HepG2 (cell line): ENCODE results near the gene CCER1. TPM values are rescaled to one million over a fixed set of nuclear protein-coding genes. Genes with fewer than 3 reads are reported as not detected.

ENCODE experiments used
- ATAC-seq: fragments of 200-7000 bp; cut with Tn5 transposase; 3 replicates; pipeline ENCODE4 v1.9.1; 2020; ENCODE audit warnings: mild to moderate bottlenecking, moderate library complexity
- BruUV-seq: library from RNA; stranded (reverse); fragments of 400-500 nt; replicated peaks from 2 replicates; lab custom pipeline; 2021; lab: Mats Ljungman, UMichigan
- CTCF ChIA-PET: fragments of 300-600 bp; formaldehyde crosslinking; extraction: SDS; loops from one replicate; lab custom pipeline; 2021; ENCODE audit warnings: low total read pairs, inconsistent platforms, low intra/inter-chr PET ratio; lab: Yijun Ruan, JAX
- POLR2A ChIA-PET: fragments of 350-600 bp; sonication (Branson Sonifier 250); formaldehyde crosslinking; loops from one replicate; lab custom pipeline; 2020; ENCODE audit warnings: antibody characterized with exemption, inconsistent platforms; lab: Yijun Ruan, JAX
- DNase-seq: peaks from one replicate; pipeline ENCODE4 v3.0.0-alpha.2; 2015; ENCODE audit warnings: low spot score
- FAIRE-seq: peaks from 3 replicates; lab custom pipeline; 2011; peaks lifted over from hg19 to GRCh38; lab: Jason Lieb, UNC
- H2AFZ ChIP-seq: one replicate; pipeline ENCODE4 v1.6.1; 2011; ENCODE audit warnings: low read length, inconsistent platforms
- H3K27ac ChIP-seq: fragments of 300-600 bp; 3 replicates; pipeline ENCODE4 v1.8.0; 2011; ENCODE audit warnings: mixed run types, mild to moderate bottlenecking, mixed read lengths, low read length, inconsistent platforms; ENCODE audit not compliant: insufficient read depth; ENCODE audit errors: extremely low read length
- H3K27me3 ChIP-seq, 2 experiments: fragments of 200-600 bp in 1 of 2; 2 replicates in 1 of 2; 3 replicates in 1 of 2; pipeline versions ENCODE4 v1.6.0 to v1.8.0; 2011; ENCODE audit warnings: low read length in 2 of 2, mild to moderate bottlenecking in 2 of 2, moderate library complexity in 2 of 2, inconsistent platforms in 1 of 2; ENCODE audit not compliant: insufficient read depth in 2 of 2, control insufficient read depth in 1 of 2
- H3K36me3 ChIP-seq, 2 experiments: fragments of 200-600 bp in 1 of 2; replicated peaks in 1 of 2; 2 replicates in 1 of 2; 3 replicates in 1 of 2; pipeline versions ENCODE4 v1.5.1 to v1.8.0; 2011; ENCODE audit warnings: low read length in 2 of 2, inconsistent platforms in 1 of 2; ENCODE audit not compliant: insufficient read depth in 2 of 2, control insufficient read depth in 1 of 2
- H3K4me1 ChIP-seq: 2 replicates; pipeline ENCODE4 v1.5.1; 2012; ENCODE audit warnings: low read length, inconsistent platforms; ENCODE audit not compliant: insufficient read depth
- H3K4me2 ChIP-seq: 2 replicates; pipeline ENCODE4 v1.6.0; 2011; ENCODE audit warnings: low read depth, low read length, inconsistent platforms
- H3K4me3 ChIP-seq, 3 experiments: fragments of 200-600 bp in 1 of 3; sonication (generic), shearing (Covaris generic) in 1 of 3; replicated peaks in 1 of 3; 2 replicates each; pipeline ENCODE4 v1.5.1; 2011 to 2016; ENCODE audit warnings: low read length in 3 of 3, inconsistent platforms in 2 of 3, low read depth in 2 of 3, mild to moderate bottlenecking in 2 of 3, control low read depth in 1 of 3, mixed read lengths in 1 of 3; ENCODE audit not compliant: insufficient read depth in 1 of 3
- H3K79me2 ChIP-seq: one replicate; pipeline ENCODE4 v1.6.1; 2011; ENCODE audit warnings: low read length, inconsistent platforms; ENCODE audit not compliant: insufficient read depth
- H3K9ac ChIP-seq: 2 replicates; pipeline ENCODE4 v1.6.0; 2011; ENCODE audit warnings: mild to moderate bottlenecking, low read depth, low read length, inconsistent platforms; ENCODE audit not compliant: insufficient read depth
- H3K9me3 ChIP-seq: 2 replicates; pipeline ENCODE4 v1.5.1; 2012; ENCODE audit warnings: mild to moderate bottlenecking, low read length
- H4K20me1 ChIP-seq: 2 replicates; pipeline ENCODE4 v1.6.0; 2011; ENCODE audit warnings: inconsistent platforms, mild to moderate bottlenecking, low read length, moderate library complexity; ENCODE audit not compliant: insufficient read depth
- DMAP1 ChIP-seq: IDR thresholded peaks from 2 replicates; pipeline ENCODE4 v1.6.1; 2016
- ESRRA ChIP-seq: sonication (generic); formaldehyde crosslinking; IDR thresholded peaks from 2 replicates; pipeline ENCODE4 v1.5.1; 2020; ENCODE audit warnings: mild to moderate bottlenecking, low read depth, missing genetic modification reagents
- KDM3A ChIP-seq: IDR thresholded peaks from 2 replicates; pipeline ENCODE4 v1.6.1; 2018; ENCODE audit warnings: low read depth, missing compliant biosample characterization
- SRSF9 ChIP-seq: fragments of 200-400 bp; formaldehyde crosslinking; IDR thresholded peaks from 2 replicates; pipeline ENCODE4 v1.6.1; 2018; ENCODE audit warnings: borderline replicate concordance, mild to moderate bottlenecking, low read depth, low read length; ENCODE audit not compliant: insufficient read depth, poor library complexity, severe bottlenecking
- ZNF17 ChIP-seq: sonication (generic); formaldehyde crosslinking; IDR thresholded peaks from 2 replicates; pipeline ENCODE4 v1.5.0; 2020; ENCODE audit warnings: mild to moderate bottlenecking, missing genetic modification reagents
- WGBS: methylation state at CpG from one replicate; pipeline ENCODE4 v1.1.6; 2017; ENCODE audit warnings: low lambda C conversion rate; 5-methylcytosine and 5-hydroxymethylcytosine counted together
- in situ Hi-C: cut with HindIII; loops from 2 replicates; pipeline ENCODE4 v1.10.0; 2017; ENCODE audit warnings: low pct_unique_long_range_greater_than_20kb; ENCODE audit not compliant: extremely low pct_ligation_motif_present
- intact Hi-C: fragments of 100-400 bp; cut with micrococcal nuclease; formaldehyde crosslinking; loops from one replicate; pipeline ENCODE4 v1.10.0; 2022; ENCODE audit not compliant: unreplicated experiment
- polyA plus RNA-seq, 8 experiments: library from polyadenylated mRNA; depleted of rRNA in 3 of 8; stranded (reverse) in 7 of 8; unstranded in 1 of 8; fragments of >200 nt; fragmentation: Illumina TruSeq in 4 of 8; extraction: Trizol in 4 of 8; gene quantifications; 2 replicates each; pipeline versions ENCODE4 v1.2.1 to v1.2.3, GENCODE V29; 2011 to 2016; ENCODE audit warnings: low read depth in 4 of 8, missing spikeins in 1 of 8, mixed read lengths in 1 of 8; ENCODE audit not compliant: insufficient read depth in 1 of 8
- total RNA-seq, 5 experiments: library from RNA; depleted of rRNA; stranded (reverse); fragments of >200 nt; fragmentation: Illumina TruSeq; extraction: Trizol; gene quantifications; 2 replicates each; pipeline ENCODE4 v1.2.3, GENCODE V29; 2016; ENCODE audit warnings: low read depth in 1 of 5
- TF ChIP-seq, protein P1 (sequence below): sonication (generic); formaldehyde crosslinking; IDR thresholded peaks from 2 replicates; pipeline ENCODE4 v1.9.0; 2021; ENCODE audit warnings: missing genetic modification reagents, borderline replicate concordance

Gene CCER1
- total and polyA plus RNA-seq, 2 of the 13 experiments (the other 11 are each of a cell fraction or from before 2014, with no cell fraction given): not detected

- WGBS: 4% methylated on average over 1 of the region's 1 CpG
- BruUV-seq: no TSS peak
- ATAC-seq (no peak), DNase-seq (no peak), FAIRE-seq (no peak)
- H3K4me1 ChIP-seq: no peaks in the 10 kb centered on the region
- CTCF ChIA-PET: no interaction called here
- no peaks in the 10 kb centered on the region for H4K20me1 ChIP-seq
- in situ Hi-C loops (no loop called here), intact Hi-C loops (loop anchor here (10.0 kb wide), 1 partner anchor 191 kb away; no protein-coding TSS in a partner anchor)
- H3K79me2 ChIP-seq: no peaks in the 10 kb centered on the region
- H3K4me3 ChIP-seq: no peak overlapping the region
- no peak overlapping the region for H3K4me2 ChIP-seq
- no peaks in the 10 kb centered on the region for H3K36me3 ChIP-seq
- POLR2A ChIA-PET: no interaction called here
- H3K27ac ChIP-seq: no peak overlapping the region
- H3K9me3 ChIP-seq: no peaks in the 10 kb centered on the region
- H3K9ac ChIP-seq: no peak overlapping the region
- H2AFZ ChIP-seq: no peak overlapping the region
- no peak for TF ChIP-seq SRSF9
- TF ChIP-seq ZNF17: no peak
- TF ChIP-seq ESRRA (CRISPR knock-in tag): no peak
- no peak for TF ChIP-seq KDM3A
- TF ChIP-seq DMAP1 (CRISPR knock-in tag): no peak
- TF ChIP-seq, protein P1, sequence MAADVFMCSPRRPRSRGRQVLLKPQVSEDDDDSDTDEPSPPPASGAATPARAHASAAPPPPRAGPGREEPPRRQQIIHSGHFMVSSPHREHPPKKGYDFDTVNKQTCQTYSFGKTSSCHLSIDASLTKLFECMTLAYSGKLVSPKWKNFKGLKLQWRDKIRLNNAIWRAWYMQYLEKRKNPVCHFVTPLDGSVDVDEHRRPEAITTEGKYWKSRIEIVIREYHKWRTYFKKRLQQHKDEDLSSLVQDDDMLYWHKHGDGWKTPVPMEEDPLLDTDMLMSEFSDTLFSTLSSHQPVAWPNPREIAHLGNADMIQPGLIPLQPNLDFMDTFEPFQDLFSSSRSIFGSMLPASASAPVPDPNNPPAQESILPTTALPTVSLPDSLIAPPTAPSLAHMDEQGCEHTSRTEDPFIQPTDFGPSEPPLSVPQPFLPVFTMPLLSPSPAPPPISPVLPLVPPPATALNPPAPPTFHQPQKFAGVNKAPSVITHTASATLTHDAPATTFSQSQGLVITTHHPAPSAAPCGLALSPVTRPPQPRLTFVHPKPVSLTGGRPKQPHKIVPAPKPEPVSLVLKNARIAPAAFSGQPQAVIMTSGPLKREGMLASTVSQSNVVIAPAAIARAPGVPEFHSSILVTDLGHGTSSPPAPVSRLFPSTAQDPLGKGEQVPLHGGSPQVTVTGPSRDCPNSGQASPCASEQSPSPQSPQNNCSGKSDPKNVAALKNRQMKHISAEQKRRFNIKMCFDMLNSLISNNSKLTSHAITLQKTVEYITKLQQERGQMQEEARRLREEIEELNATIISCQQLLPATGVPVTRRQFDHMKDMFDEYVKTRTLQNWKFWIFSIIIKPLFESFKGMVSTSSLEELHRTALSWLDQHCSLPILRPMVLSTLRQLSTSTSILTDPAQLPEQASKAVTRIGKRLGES (CRISPR knock-in tag): no peak
- no peaks in the 10 kb centered on the region for H3K27me3 ChIP-seq
Observed at GRCh38 chr12:90905691-90906370, 49.1 kb downstream of the CCER1 start.
